SK-N-SH (cell line): Measurements from ENCODE around the gene IDH3G. TPM values are rescaled to one million over a fixed set of nuclear protein-coding genes. Genes with fewer than 3 reads are reported as not detected.

ENCODE experiments used
- CTCF ChIA-PET: fragments of 300-600, 350-600 bp; formaldehyde crosslinking; extraction: SDS; loops from one replicate; lab custom pipeline; 2021; lab: Yijun Ruan, JAX
- POLR2A ChIA-PET: fragments of 350-600 bp; sonication (Branson Sonifier 250); formaldehyde crosslinking; extraction: SDS; loops from one replicate; lab custom pipeline; 2020; ENCODE audit warnings: antibody characterized with exemption, inconsistent platforms; lab: Yijun Ruan, JAX
- DNase-seq: peaks from one replicate; pipeline ENCODE4 v3.0.0; 2012
- H2AFZ ChIP-seq: fragments of 200-600 bp; sonication (generic); 2 replicates; pipeline ENCODE4 v1.8.1; 2016; ENCODE audit warnings: antibody characterized with exemption, mild to moderate bottlenecking, low read depth
- H3F3A ChIP-seq: fragments of 200-600 bp; sonication (generic); replicated peaks from 2 replicates; pipeline ENCODE3; 2016; ENCODE audit warnings: antibody characterized with exemption, mild to moderate bottlenecking; ENCODE audit not compliant: insufficient read depth
- H3K27ac ChIP-seq, 2 experiments: fragments of 200-500 bp in 1 of 2; fragments of 200-600 bp in 1 of 2; sonication (Bioruptor generic) in 1 of 2; sonication (generic), shearing (Covaris generic) in 1 of 2; 2 replicates each; pipeline versions ENCODE4 v1.5.1 to v1.6.1; 2014 to 2016; ENCODE audit warnings: low read depth in 2 of 2, inconsistent platforms in 1 of 2, low read length in 1 of 2, mild to moderate bottlenecking in 1 of 2, mixed read lengths in 1 of 2
- H3K27me3 ChIP-seq: fragments of 200-600 bp; sonication (generic), shearing (Covaris generic); 2 replicates; pipeline ENCODE4 v1.6.1; 2016; ENCODE audit warnings: mixed run types; ENCODE audit not compliant: insufficient read depth
- H3K36me3 ChIP-seq, 2 experiments: fragments of 200-500 bp in 1 of 2; fragments of 200-600 bp in 1 of 2; sonication (Bioruptor generic) in 1 of 2; sonication (generic) in 1 of 2; replicated peaks in 1 of 2; 2 replicates each; pipeline versions ENCODE3 to v1.5.1; 2014 to 2016; ENCODE audit warnings: low read length in 1 of 2, mild to moderate bottlenecking in 1 of 2; ENCODE audit not compliant: insufficient read depth in 2 of 2, control insufficient read depth in 1 of 2
- H3K4me1 ChIP-seq, 2 experiments: fragments of 200-500 bp in 1 of 2; fragments of 200-600 bp in 1 of 2; sonication (Bioruptor generic) in 1 of 2; sonication (generic), shearing (Covaris generic) in 1 of 2; 2 replicates each; pipeline versions ENCODE4 v1.5.1 to v1.6.1; 2014 to 2016; ENCODE audit warnings: low read depth in 1 of 2, low read length in 1 of 2, mixed run types in 1 of 2; ENCODE audit not compliant: insufficient read depth in 2 of 2, control insufficient read depth in 1 of 2
- H3K4me2 ChIP-seq: fragments of 200-600 bp; sonication (generic), shearing (Covaris generic); 2 replicates; pipeline ENCODE4 v1.6.1; 2017; ENCODE audit warnings: mixed run types
- H3K4me3 ChIP-seq, 2 experiments: fragments of 200-500 bp in 1 of 2; fragments of 200-600 bp in 1 of 2; sonication (Bioruptor generic) in 1 of 2; sonication (generic), shearing (Covaris generic) in 1 of 2; 2 replicates each; pipeline versions ENCODE4 v1.5.1 to v1.8.1; 2014 to 2016; ENCODE audit warnings: low read depth in 2 of 2, inconsistent platforms in 1 of 2, low read length in 1 of 2, mild to moderate bottlenecking in 1 of 2, mixed read lengths in 1 of 2, moderate library complexity in 1 of 2
- H3K79me2 ChIP-seq: fragments of 200-600 bp; sonication (generic); 2 replicates; pipeline ENCODE4 v1.8.1; 2017; ENCODE audit warnings: mild to moderate bottlenecking; ENCODE audit not compliant: insufficient read depth
- H3K9ac ChIP-seq: fragments of 200-600 bp; sonication (generic); 2 replicates; pipeline ENCODE4 v1.6.1; 2017; ENCODE audit warnings: mixed run types
- H3K9me2 ChIP-seq: fragments of 200-600 bp; sonication (generic); 2 replicates; pipeline ENCODE4 v1.6.1; 2017; ENCODE audit warnings: mixed run types
- H3K9me3 ChIP-seq: fragments of 200-600 bp; sonication (generic); 2 replicates; pipeline ENCODE4 v1.6.1; 2017; ENCODE audit warnings: mixed run types, mild to moderate bottlenecking, moderate library complexity
- H4K20me1 ChIP-seq: fragments of 200-600 bp; sonication (generic); 2 replicates; pipeline ENCODE4 v1.6.1; 2017; ENCODE audit warnings: mild to moderate bottlenecking, mixed run types; ENCODE audit not compliant: insufficient read depth
- CHD2 ChIP-seq: fragments of 150-350 bp; IDR thresholded peaks from 2 replicates; pipeline ENCODE4 v1.6.1; 2018; ENCODE audit warnings: low read length; ENCODE audit not compliant: partially characterized antibody
- CTCF ChIP-seq: fragments of 200-600 bp; sonication (generic); IDR thresholded peaks from 2 replicates; pipeline ENCODE4 v1.6.1; 2017; ENCODE audit warnings: antibody characterized with exemption, mild to moderate bottlenecking, moderate library complexity
- FOSL2 ChIP-seq: IDR thresholded peaks from 2 replicates; pipeline ENCODE4 v1.4.0; 2012; ENCODE audit warnings: low read depth, mild to moderate bottlenecking, moderate library complexity, borderline replicate concordance
- GATA2 ChIP-seq: sonication (generic); formaldehyde crosslinking; IDR thresholded peaks from 2 replicates; pipeline ENCODE4 v1.5.0; 2020; ENCODE audit warnings: mild to moderate bottlenecking, missing genetic modification reagents
- IRF3 ChIP-seq: fragments of 150-350 bp; IDR thresholded peaks from 2 replicates; pipeline ENCODE4 v1.6.1; 2016; ENCODE audit warnings: mild to moderate bottlenecking, low read depth, low read length
- MAX ChIP-seq: IDR thresholded peaks from 2 replicates; pipeline ENCODE4 v1.4.0; 2012; ENCODE audit warnings: low read depth
- MEF2A ChIP-seq: IDR thresholded peaks from 2 replicates; pipeline ENCODE4 v1.4.0; 2012; ENCODE audit warnings: low read depth, borderline replicate concordance
- MXI1 ChIP-seq: IDR thresholded peaks from 2 replicates; pipeline ENCODE4 v1.6.1; 2012; ENCODE audit warnings: mild to moderate bottlenecking, low read depth, low read length, improper control_type of control experiment
- NFIC ChIP-seq: IDR thresholded peaks from 2 replicates; pipeline ENCODE4 v1.4.0; 2012; ENCODE audit warnings: borderline replicate concordance
- PBX3 ChIP-seq: IDR thresholded peaks from 2 replicates; pipeline ENCODE4; 2012
- RAD21 ChIP-seq: IDR thresholded peaks from 2 replicates; pipeline ENCODE4 v1.6.1; 2012; ENCODE audit warnings: mild to moderate bottlenecking, low read length
- RCOR1 ChIP-seq: fragments of 150-350 bp; IDR thresholded peaks from 2 replicates; pipeline ENCODE4 v1.6.1; 2017; ENCODE audit warnings: antibody characterized with exemption, low read length
- RFX5 ChIP-seq: IDR thresholded peaks from 2 replicates; pipeline ENCODE4 v1.6.1; 2012; ENCODE audit warnings: mild to moderate bottlenecking, improper control_type of control experiment, low read length
- RXRA ChIP-seq: IDR thresholded peaks from 2 replicates; pipeline ENCODE4 v1.4.0; 2012; ENCODE audit warnings: low read depth, mild to moderate bottlenecking, borderline replicate concordance
- SIN3A ChIP-seq: IDR thresholded peaks from 2 replicates; pipeline ENCODE4 v1.6.1; 2012; ENCODE audit warnings: low read depth, mild to moderate bottlenecking, low read length, moderate library complexity, borderline replicate concordance
- SMC3 ChIP-seq: IDR thresholded peaks from 2 replicates; pipeline ENCODE4 v1.6.1; 2012; ENCODE audit warnings: low read depth, low read length, improper control_type of control experiment
- TAF1 ChIP-seq: IDR thresholded peaks from 2 replicates; pipeline ENCODE4 v1.6.1; 2012; ENCODE audit warnings: low read depth, mild to moderate bottlenecking, low read length, moderate library complexity, borderline replicate concordance
- TCF12 ChIP-seq: IDR thresholded peaks from 2 replicates; pipeline ENCODE4 v1.4.0; 2012
- USF2 ChIP-seq: fragments of 150-350 bp; IDR thresholded peaks from 2 replicates; pipeline ENCODE4 v1.6.1; 2017; ENCODE audit warnings: antibody characterized with exemption, low read length, low read depth, borderline replicate concordance
- ZBTB33 ChIP-seq: IDR thresholded peaks from 2 replicates; pipeline ENCODE4 v1.4.0; 2012; ENCODE audit warnings: low read depth, borderline replicate concordance
- WGBS: methylation state at CpG from one replicate; pipeline ENCODE4 v1.1.6; 2017; ENCODE audit warnings: low lambda C conversion rate; 5-methylcytosine and 5-hydroxymethylcytosine counted together
- polyA plus RNA-seq, 3 experiments: library from polyadenylated mRNA; depleted of rRNA; stranded (reverse); fragments of >200 nt; gene quantifications; 2 replicates each; pipeline ENCODE4 v1.2.3, GENCODE V29; 2012

The IDH3G gene
- polyA plus RNA-seq, 1 of the 3 experiments (the other 2 are of a cell fraction), result 107 TPM

- WGBS, result 69% methylated on average over 16 of the region's 17 CpGs
- H3K9ac ChIP-seq, result no peak overlapping the region
- CTCF ChIA-PET, result interaction anchor here (1.1 to 1.4 kb wide), 4 partner anchors 50 to 118 kb away, joined by 3 to 4 read pairs (median 3); no protein-coding TSS in a partner anchor
These were observed 34.1 kb upstream of the IDH3G start for GRCh38 chrX:153828308-153828707.

More at GRCh38 chrX:153828308-153828707, 34.1 kb upstream of the IDH3G start:
- H3K27ac ChIP-seq, result no peak overlapping the region
- H2AFZ ChIP-seq, result no peak overlapping the region
- DNase-seq, result no peak
- H3K9me3 ChIP-seq, result no peaks in the 10 kb centered on the region
- H4K20me1 ChIP-seq, result peaks cover 5% of the 10 kb centered on the region; the same call in 1 of the 2 replicates
- peaks cover 5% of the 10 kb centered on the region for H3F3A ChIP-seq
- no peaks in the 10 kb centered on the region for H3K36me3 ChIP-seq
- H3K4me1 ChIP-seq, result peaks cover 0 to 2% of the 10 kb centered on the region in 2 experiments; a peak in 1 of 4 replicates
- H3K27me3 ChIP-seq, result peaks cover 55% of the 10 kb centered on the region
- H3K4me2 ChIP-seq, result no peak overlapping the region
- POLR2A ChIA-PET, result no interaction called here
- H3K9me2 ChIP-seq, result no peaks in the 10 kb centered on the region
- no peaks in the 10 kb centered on the region for H3K79me2 ChIP-seq
- TF ChIP-seq MEF2A, result no peak
- no peak for TF ChIP-seq RCOR1
- no peak for TF ChIP-seq MXI1
- TF ChIP-seq TCF12, result no peak
- no peak for TF ChIP-seq NFIC
- TF ChIP-seq RAD21, result no peak
- no peak for TF ChIP-seq FOSL2
- TF ChIP-seq PBX3, result no peak
- TF ChIP-seq ZBTB33, result no peak
- TF ChIP-seq RXRA, result no peak
- no peak for TF ChIP-seq USF2
- no peak for TF ChIP-seq CHD2
- TF ChIP-seq SIN3A, result no peak
- no peak for TF ChIP-seq MAX
- TF ChIP-seq RFX5, result no peak
- TF ChIP-seq GATA2 (CRISPR knock-in tag), result no peak
- no peak for TF ChIP-seq SMC3
- TF ChIP-seq IRF3, result no peak
- no peak for TF ChIP-seq TAF1
- no peak for TF ChIP-seq CTCF
- H3K4me3 ChIP-seq, result no peak overlapping the region
